SK-MEL-5 (cell line): ENCODE results near the gene STYXL2. TPM values are rescaled to one million over a fixed set of nuclear protein-coding genes. Genes with fewer than 3 reads are reported as not detected.

Source experiments
- DNase-seq: peaks from one replicate; pipeline ENCODE4 v3.0.0-alpha.2; 2016; ENCODE audit warnings: low read depth, low spot score
- in situ Hi-C: cut with HindIII; loops from 2 replicates; pipeline ENCODE4 v1.10.0; 2016; ENCODE audit warnings: low sequenced_read_pairs, high pct_unique_total_duplicates, low pct_unique_long_range_greater_than_20kb
- total RNA-seq: library from RNA; depleted of rRNA; stranded (reverse); fragments of >200 nt; shearing (Covaris generic); gene quantifications from 2 replicates; pipeline ENCODE4 v1.2.3, GENCODE V29; 2014

STYXL2 gene
- total RNA-seq, 1 experiment from 2014 or later, result not detected

GRCh38 chr1:167071286-167071685 is 22.6 kb upstream of the STYXL2 start:
- in situ Hi-C loops, result no loop called here
- DNase-seq, result no peak

- in situ Hi-C loops, result no loop called here
Observed at GRCh38 chr1:167076136-167076710, 17.7 kb upstream of the STYXL2 start.

GRCh38 chr1:167077128-167077867 is 16.6 kb upstream of the STYXL2 start:
- DNase-seq, result no peak
- in situ Hi-C loops, result no loop called here

More at GRCh38 chr1:167076136-167076710, 17.7 kb upstream of the STYXL2 start:
- DNase-seq, result no peak

- in situ Hi-C loops, result no loop called here
- no peak for DNase-seq
Observed at GRCh38 chr1:167077868-167078210, 16.0 kb upstream of the STYXL2 start.

GRCh38 chr1:167081594-167082156 is 12.2 kb upstream of the STYXL2 start:
- in situ Hi-C loops, result no loop called here
- no peak for DNase-seq

- no peak for DNase-seq
- in situ Hi-C loops, result no loop called here
Observed at GRCh38 chr1:167082511-167083027, 11.3 kb upstream of the STYXL2 start.

GRCh38 chr1:167083066-167083665 is 10.7 kb upstream of the STYXL2 start:
- DNase-seq, result no peak
- in situ Hi-C loops, result no loop called here

GRCh38 chr1:167083871-167084270 is 10.0 kb upstream of the STYXL2 start:
- in situ Hi-C loops, result no loop called here
- DNase-seq, result no peak

GRCh38 chr1:167084757-167085156 is 9.1 kb upstream of the STYXL2 start:
- no peak for DNase-seq
- in situ Hi-C loops, result no loop called here

- no peak for DNase-seq
- in situ Hi-C loops, result no loop called here
Observed at GRCh38 chr1:167086033-167086432, 7.8 kb upstream of the STYXL2 start.

- no peak for DNase-seq
- in situ Hi-C loops, result no loop called here
Observed at GRCh38 chr1:167086768-167087167, 7.1 kb upstream of the STYXL2 start.

GRCh38 chr1:167088746-167089417 is 5.0 kb upstream of the STYXL2 start:
- DNase-seq, result no peak
- in situ Hi-C loops, result no loop called here

- in situ Hi-C loops, result no loop called here
Observed at GRCh38 chr1:167089939-167090313, 3.9 kb upstream of the STYXL2 start.

GRCh38 chr1:167090314-167090942 is 3.4 kb upstream of the STYXL2 start, which contains the start of gene GPA33:
Gene GPA33 (minus strand): TSS chr1:167090377. CDS start chr1:167090287, 90 bp downstream.
- in situ Hi-C loops, result no loop called here
- DNase-seq, result no peak

More at GRCh38 chr1:167089939-167090313, 3.9 kb upstream of the STYXL2 start:
- DNase-seq, result no peak

GRCh38 chr1:167092653-167093052 is 1.2 kb upstream of the STYXL2 start:
- DNase-seq, result peak; percentile 7
- in situ Hi-C loops, result no loop called here

GRCh38 chr1:167094690-167095089 is 815 bp downstream of the STYXL2 start:
- in situ Hi-C loops, result no loop called here
- DNase-seq, result no peak

- DNase-seq, result peak; percentile 25
- in situ Hi-C loops, result no loop called here
Observed at GRCh38 chr1:167095368-167095767, 1.5 kb downstream of the STYXL2 start.
